Breast epithelium (tissue), 3 donors: ENCODE data around the gene MINDY4.

Experiments used
- POLR2A ChIP-seq: fragments of 450-650 bp; IDR thresholded peaks from one replicate; pipeline ENCODE4 v1.6.1; 2016; ENCODE audit warnings: antibody characterized with exemption, mild to moderate bottlenecking, moderate library complexity
- POLR2AphosphoS5 ChIP-seq, 3 donors: sonication (generic); formaldehyde crosslinking; IDR thresholded peaks; one replicate each; pipeline ENCODE4 v1.6.1; 2017; ENCODE audit warnings: antibody characterized with exemption in 3 of 3
- TF ChIP-seq, protein P1 (sequence below), 3 donors: fragments of 450-650 bp; IDR thresholded peaks; one replicate each; pipeline ENCODE4 v1.5.1; 2016 to 2017; ENCODE audit warnings: antibody characterized with exemption in 3 of 3, mild to moderate bottlenecking in 3 of 3, moderate library complexity in 3 of 3

DNA sequence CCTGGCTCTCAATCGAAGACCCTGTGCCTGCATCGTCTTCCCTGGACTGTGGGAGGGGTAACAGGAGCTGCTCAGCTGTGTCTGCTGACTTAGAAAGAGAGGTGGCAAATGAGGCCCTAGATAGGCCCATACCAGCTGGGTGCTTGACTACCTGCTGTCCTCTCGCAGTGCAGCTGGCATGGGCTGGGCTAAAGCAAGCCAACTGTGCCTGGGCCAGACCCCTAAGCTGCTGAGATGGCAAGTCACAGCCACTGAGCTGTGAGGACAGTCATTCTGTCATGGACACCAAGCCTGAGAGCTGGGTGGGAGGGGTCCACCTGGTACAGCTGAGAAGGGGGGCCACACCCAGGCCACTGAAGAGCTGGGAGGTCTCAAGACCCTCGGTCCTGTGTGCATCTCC is 94.6 kb downstream of the MINDY4 start:
- TF ChIP-seq, protein P1, sequence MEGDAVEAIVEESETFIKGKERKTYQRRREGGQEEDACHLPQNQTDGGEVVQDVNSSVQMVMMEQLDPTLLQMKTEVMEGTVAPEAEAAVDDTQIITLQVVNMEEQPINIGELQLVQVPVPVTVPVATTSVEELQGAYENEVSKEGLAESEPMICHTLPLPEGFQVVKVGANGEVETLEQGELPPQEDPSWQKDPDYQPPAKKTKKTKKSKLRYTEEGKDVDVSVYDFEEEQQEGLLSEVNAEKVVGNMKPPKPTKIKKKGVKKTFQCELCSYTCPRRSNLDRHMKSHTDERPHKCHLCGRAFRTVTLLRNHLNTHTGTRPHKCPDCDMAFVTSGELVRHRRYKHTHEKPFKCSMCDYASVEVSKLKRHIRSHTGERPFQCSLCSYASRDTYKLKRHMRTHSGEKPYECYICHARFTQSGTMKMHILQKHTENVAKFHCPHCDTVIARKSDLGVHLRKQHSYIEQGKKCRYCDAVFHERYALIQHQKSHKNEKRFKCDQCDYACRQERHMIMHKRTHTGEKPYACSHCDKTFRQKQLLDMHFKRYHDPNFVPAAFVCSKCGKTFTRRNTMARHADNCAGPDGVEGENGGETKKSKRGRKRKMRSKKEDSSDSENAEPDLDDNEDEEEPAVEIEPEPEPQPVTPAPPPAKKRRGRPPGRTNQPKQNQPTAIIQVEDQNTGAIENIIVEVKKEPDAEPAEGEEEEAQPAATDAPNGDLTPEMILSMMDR (IDR thresholded peaks at IDR 0.05), result no peak
- no peak for TF ChIP-seq POLR2A
- no peak for TF ChIP-seq POLR2AphosphoS5 (IDR thresholded peaks at IDR 0.05)
